CD8-positive, alpha-beta memory T cell (primary cell): Measurements from ENCODE around the gene GPR153. TPM values are rescaled to one million over a fixed set of nuclear protein-coding genes. Genes with fewer than 3 reads are reported as not detected.
A peak's percentile ranks its signal among the peaks of the same experiment; 100 is the strongest.

Experiments used
- CTCF ChIA-PET: fragments of 350-600 bp; sonication (Branson Sonifier 250); formaldehyde crosslinking; loops from one replicate; lab custom pipeline; 2021; ENCODE audit warnings: antibody characterized with exemption; lab: Charles Lee
- POLR2A ChIA-PET: fragments of 350-600 bp; sonication (Branson Sonifier 250); formaldehyde crosslinking; loops from one replicate; lab custom pipeline; 2021; ENCODE audit warnings: antibody characterized with exemption; lab: Charles Lee
- DNase-seq, 5 donors: peaks; one replicate each; pipeline versions ENCODE4 v3.0.0 to v3.0.0-alpha.2; 2020 to 2022; ENCODE audit warnings: mixed read lengths in 1 of 5
- H3K27ac ChIP-seq: one replicate; pipeline ENCODE4 v1.7.0; 2013; ENCODE audit warnings: low read depth, mild to moderate bottlenecking, low read length, moderate library complexity
- H3K27me3 ChIP-seq: 2 replicates; pipeline ENCODE4 v1.7.0; 2013; ENCODE audit warnings: low read length, mild to moderate bottlenecking; ENCODE audit not compliant: insufficient read depth, poor library complexity, severe bottlenecking
- H3K36me3 ChIP-seq: 2 replicates; pipeline ENCODE4 v1.7.0; 2013; ENCODE audit warnings: mild to moderate bottlenecking, low read length, moderate library complexity; ENCODE audit not compliant: insufficient read depth
- H3K4me1 ChIP-seq: 2 replicates; pipeline ENCODE4 v1.7.0; 2013; ENCODE audit warnings: mild to moderate bottlenecking, low read length, moderate library complexity; ENCODE audit not compliant: insufficient read depth
- H3K4me3 ChIP-seq: 2 replicates; pipeline ENCODE4 v1.7.0; 2013; ENCODE audit warnings: mild to moderate bottlenecking, low read length
- H3K9me3 ChIP-seq: 2 replicates; pipeline ENCODE4 v1.7.0; 2013; ENCODE audit warnings: mild to moderate bottlenecking, low read length
- H3K27ac Mint-ChIP-seq, 8 donors: one replicate each; pipeline ENCODE4 v1.8.0; 2020 to 2021; ENCODE audit warnings: mixed read lengths in 8 of 8, mild to moderate bottlenecking in 6 of 8, inconsistent platforms in 3 of 8, moderate library complexity in 3 of 8
- H3K27me3 Mint-ChIP-seq, 2 donors: one replicate each; pipeline ENCODE4 v1.8.0; 2020 to 2021; ENCODE audit warnings: mixed read lengths in 2 of 2, mild to moderate bottlenecking in 1 of 2, moderate library complexity in 1 of 2
- H3K36me3 Mint-ChIP-seq, 3 donors: one replicate each; pipeline ENCODE4 v1.8.0; 2020 to 2021; ENCODE audit warnings: mixed read lengths in 3 of 3, inconsistent platforms in 1 of 3, mild to moderate bottlenecking in 1 of 3
- H3K4me1 Mint-ChIP-seq, 3 donors: one replicate each; pipeline ENCODE4 v1.8.0; 2020 to 2021; ENCODE audit warnings: mixed read lengths in 3 of 3, inconsistent platforms in 1 of 3, mild to moderate bottlenecking in 1 of 3
- H3K4me3 Mint-ChIP-seq, 7 donors: one replicate each; pipeline ENCODE4 v1.8.0; 2020 to 2021; ENCODE audit warnings: mixed read lengths in 7 of 7, mild to moderate bottlenecking in 6 of 7, moderate library complexity in 4 of 7, inconsistent platforms in 2 of 7
- H3K9me3 Mint-ChIP-seq, 5 donors: one replicate each; pipeline ENCODE4 v1.8.0; 2020 to 2022; ENCODE audit warnings: mixed read lengths in 5 of 5, mild to moderate bottlenecking in 3 of 5, moderate library complexity in 2 of 5, inconsistent platforms in 1 of 5
- polyA plus RNA-seq: library from polyadenylated mRNA; unstranded; fragments of 300-500 nt; fragmentation: Illumina TruSeq; gene quantifications from one replicate; pipeline ENCODE4 v1.2.3, GENCODE V29; 2021
- total RNA-seq, 2 experiments: library from RNA; stranded (reverse); gene quantifications; one replicate each; pipeline ENCODE4 v1.2.3, GENCODE V29; 2021

GPR153 gene
- total and polyA plus RNA-seq, 3 experiments from 2014 or later, result 0.39 to 0.66 (median 0.50) TPM

DNA sequence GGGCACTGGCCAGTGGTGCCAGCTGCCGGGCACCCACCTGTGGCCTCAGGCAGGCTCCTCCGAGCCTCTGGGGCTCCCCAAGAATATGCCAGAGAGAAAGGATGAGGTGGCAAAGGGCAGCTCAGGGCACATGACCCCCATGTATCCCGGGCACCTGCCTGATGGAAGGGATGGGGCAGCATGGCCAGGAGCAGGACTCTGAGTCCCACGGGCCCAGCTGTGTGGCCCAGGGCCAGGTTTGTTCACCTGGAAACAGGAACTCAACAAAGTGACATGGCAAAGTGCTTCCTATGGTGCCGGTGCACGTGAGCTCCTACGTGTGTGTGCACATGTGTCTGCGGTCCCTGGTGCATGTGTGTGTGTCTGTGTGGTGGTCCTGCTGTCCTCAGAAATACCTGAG, 9.5 kb upstream of the GPR153 start:
- Histone ChIP-seq H3K9me3 (no peaks in the 10 kb centered on the region), H3K27me3 (no peaks in the 10 kb centered on the region), H3K36me3 (no peaks in the 10 kb centered on the region), H3K4me1 (no peaks in the 10 kb centered on the region), H3K27ac (no peak overlapping the region), H3K4me3 (no peak overlapping the region)
- H3K27me3 Mint-ChIP-seq, result no peaks in the 10 kb centered on the region
- no peak overlapping the region for H3K4me3 Mint-ChIP-seq
- no peaks in the 10 kb centered on the region for H3K36me3 Mint-ChIP-seq
- no peak overlapping the region for H3K27ac Mint-ChIP-seq
- ChIA-PET CTCF (no interaction called here), POLR2A (no interaction called here)
- no peaks in the 10 kb centered on the region for H3K4me1 Mint-ChIP-seq
- DNase-seq, result no peak
- H3K9me3 Mint-ChIP-seq, result no peaks in the 10 kb centered on the region

GRCh38 chr1:6269720-6270400, 9.0 kb upstream of the GPR153 start:
- H3K9me3 ChIP-seq, result no peaks in the 10 kb centered on the region
- no peaks in the 10 kb centered on the region for H3K4me1 ChIP-seq
- no peaks in the 10 kb centered on the region for H3K4me1 Mint-ChIP-seq
- no peak for DNase-seq
- H3K4me3 Mint-ChIP-seq, result no peak overlapping the region
- no peaks in the 10 kb centered on the region for H3K9me3 Mint-ChIP-seq
- CTCF ChIA-PET, result no interaction called here
- H3K27me3 ChIP-seq, result no peaks in the 10 kb centered on the region
- H3K36me3 Mint-ChIP-seq, result no peaks in the 10 kb centered on the region
- H3K4me3 ChIP-seq, result no peak overlapping the region
- H3K27ac ChIP-seq, result no peak overlapping the region
- no peaks in the 10 kb centered on the region for H3K36me3 ChIP-seq
- POLR2A ChIA-PET, result no interaction called here
- H3K27me3 Mint-ChIP-seq, result peaks cover 0 to under 1% of the 10 kb centered on the region in 2 donors
- H3K27ac Mint-ChIP-seq, result no peak overlapping the region

- Histone ChIP-seq H3K4me3 (no peak overlapping the region), H3K4me1 (no peaks in the 10 kb centered on the region), H3K27me3 (no peaks in the 10 kb centered on the region), H3K9me3 (no peaks in the 10 kb centered on the region), H3K36me3 (no peaks in the 10 kb centered on the region), H3K27ac (no peak overlapping the region)
- Mint-ChIP-seq H3K4me1 (no peaks in the 10 kb centered on the region), H3K27me3 (peaks cover 0 to 2% of the 10 kb centered on the region in 2 donors), H3K4me3 (no peak overlapping the region), H3K9me3 (no peaks in the 10 kb centered on the region), H3K27ac (no peak overlapping the region), H3K36me3 (no peaks in the 10 kb centered on the region)
- ChIA-PET POLR2A (no interaction called here), CTCF (no interaction called here)
- no peak for DNase-seq
Measured at GRCh38 chr1:6269296-6269695, 8.4 kb upstream of the GPR153 start.

DNA sequence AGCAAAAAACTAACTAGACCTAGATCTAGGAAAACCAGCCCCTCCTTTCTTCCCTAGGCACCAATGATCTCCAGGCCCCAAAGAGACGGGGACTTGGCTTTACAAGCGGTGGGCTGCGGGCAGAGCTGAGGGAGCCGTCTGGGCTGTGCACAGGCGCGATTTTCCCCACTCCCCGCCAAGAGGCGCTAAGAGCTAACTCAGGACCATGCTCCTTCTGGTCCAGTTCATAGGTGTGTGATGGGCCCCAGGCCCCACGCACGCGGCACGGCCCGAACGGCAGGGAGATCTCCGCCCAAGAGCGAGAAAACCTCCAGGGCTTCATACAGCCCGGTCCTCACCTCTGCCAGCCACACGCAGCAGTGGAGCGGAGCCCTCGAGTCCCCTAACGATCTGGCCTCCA, 7.5 kb upstream of the GPR153 start:
- no peaks in the 10 kb centered on the region for H3K36me3 Mint-ChIP-seq
- POLR2A ChIA-PET, result no interaction called here

GRCh38 chr1:6267686-6268322, 6.9 kb upstream of the GPR153 start:
- Mint-ChIP-seq H3K27me3 (peaks cover 0 to 2% of the 10 kb centered on the region in 2 donors), H3K36me3 (no peaks in the 10 kb centered on the region), H3K4me3 (no peak overlapping the region), H3K9me3 (no peaks in the 10 kb centered on the region), H3K4me1 (no peaks in the 10 kb centered on the region), H3K27ac (no peak overlapping the region)
- H3K4me3 ChIP-seq, result no peak overlapping the region
- H3K9me3 ChIP-seq, result no peaks in the 10 kb centered on the region
- DNase-seq, result no peak
- H3K36me3 ChIP-seq, result no peaks in the 10 kb centered on the region
- CTCF ChIA-PET, result no interaction called here
- H3K27me3 ChIP-seq, result no peaks in the 10 kb centered on the region
- POLR2A ChIA-PET, result no interaction called here
- no peaks in the 10 kb centered on the region for H3K4me1 ChIP-seq
- no peak overlapping the region for H3K27ac ChIP-seq

More for the DNA sequence above, 7.5 kb upstream of the GPR153 start:
- H3K4me3 Mint-ChIP-seq, result no peak overlapping the region
- no peak for DNase-seq
- H3K36me3 ChIP-seq, result no peaks in the 10 kb centered on the region
- no peaks in the 10 kb centered on the region for H3K4me1 Mint-ChIP-seq
- no peak overlapping the region for H3K27ac ChIP-seq
- peaks cover 0 to 2% of the 10 kb centered on the region in 2 donors for H3K27me3 Mint-ChIP-seq
- no peaks in the 10 kb centered on the region for H3K4me1 ChIP-seq
- no peaks in the 10 kb centered on the region for H3K9me3 ChIP-seq
- no peaks in the 10 kb centered on the region for H3K9me3 Mint-ChIP-seq
- CTCF ChIA-PET, result no interaction called here
- H3K27ac Mint-ChIP-seq, result no peak overlapping the region
- no peaks in the 10 kb centered on the region for H3K27me3 ChIP-seq
- no peak overlapping the region for H3K4me3 ChIP-seq

- CTCF ChIA-PET, result no interaction called here
- DNase-seq, result no peak
- Mint-ChIP-seq H3K27ac (no peak overlapping the region), H3K27me3 (peaks cover 0 to 6% of the 10 kb centered on the region in 2 donors), H3K4me1 (peaks cover 0 to 3% (median 0%) of the 10 kb centered on the region in 3 donors), H3K4me3 (no peak overlapping the region), H3K9me3 (no peaks in the 10 kb centered on the region), H3K36me3 (no peaks in the 10 kb centered on the region)
- no peak overlapping the region for H3K4me3 ChIP-seq
- H3K36me3 ChIP-seq, result no peaks in the 10 kb centered on the region
- no peaks in the 10 kb centered on the region for H3K27me3 ChIP-seq
- no peak overlapping the region for H3K27ac ChIP-seq
- no peaks in the 10 kb centered on the region for H3K4me1 ChIP-seq
- H3K9me3 ChIP-seq, result no peaks in the 10 kb centered on the region
- POLR2A ChIA-PET, result no interaction called here
Measured at GRCh38 chr1:6266641-6267040, 5.7 kb upstream of the GPR153 start.

DNA sequence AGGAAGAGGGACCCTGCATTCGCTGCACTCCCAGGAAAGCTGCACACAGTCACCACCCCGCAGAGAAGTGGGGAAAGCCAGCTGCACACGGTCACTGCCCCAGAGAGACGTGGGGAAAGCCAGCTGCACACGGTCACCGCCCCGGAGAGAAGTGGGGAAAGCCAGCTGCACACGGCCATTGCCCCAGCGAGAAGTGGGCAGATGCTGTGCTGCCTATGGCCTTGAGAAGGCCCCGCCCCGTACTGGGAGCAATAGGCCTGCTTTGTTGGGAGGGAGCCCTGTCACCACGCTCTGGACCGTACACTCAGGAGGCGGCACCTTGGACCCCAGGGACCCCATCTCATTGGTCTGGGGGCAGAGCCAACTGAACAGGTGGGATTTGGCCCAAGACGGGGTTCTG, 4.3 kb upstream of the GPR153 start:
- no peak overlapping the region for H3K4me3 Mint-ChIP-seq
- H3K4me1 Mint-ChIP-seq, result peaks cover 0 to 6% (median 0%) of the 10 kb centered on the region in 3 donors
- no peak overlapping the region for H3K27ac Mint-ChIP-seq
- H3K36me3 Mint-ChIP-seq, result no peaks in the 10 kb centered on the region
- no peaks in the 10 kb centered on the region for H3K9me3 ChIP-seq
- no peaks in the 10 kb centered on the region for H3K4me1 ChIP-seq
- no peaks in the 10 kb centered on the region for H3K27me3 ChIP-seq
- no peaks in the 10 kb centered on the region for H3K36me3 ChIP-seq
- no peak overlapping the region for H3K4me3 ChIP-seq
- H3K27ac ChIP-seq, result no peak overlapping the region
- CTCF ChIA-PET, result no interaction called here
- H3K9me3 Mint-ChIP-seq, result no peaks in the 10 kb centered on the region
- POLR2A ChIA-PET, result no interaction called here
- H3K27me3 Mint-ChIP-seq, result peaks cover 0 to 6% of the 10 kb centered on the region in 2 donors
- no peak for DNase-seq

GRCh38 chr1:6263716-6264115, 2.8 kb upstream of the GPR153 start:
- POLR2A ChIA-PET, result no interaction called here
- peaks cover 6% of the 10 kb centered on the region for H3K27me3 ChIP-seq
- H3K4me3 Mint-ChIP-seq, result peak overlapping the region in 1 of 7 donors; percentile 52

More at GRCh38 chr1:6263716-6264115, 2.8 kb upstream of the GPR153 start:
- Mint-ChIP-seq H3K27me3 (peaks cover 8 to 9% of the 10 kb centered on the region in 2 donors), H3K36me3 (no peaks in the 10 kb centered on the region), H3K9me3 (no peaks in the 10 kb centered on the region), H3K27ac (no peak overlapping the region), H3K4me1 (peaks cover 0 to 6% (median 0%) of the 10 kb centered on the region in 3 donors)
- Histone ChIP-seq H3K9me3 (no peaks in the 10 kb centered on the region), H3K4me1 (peaks cover 4% of the 10 kb centered on the region), H3K27ac (no peak overlapping the region), H3K36me3 (no peaks in the 10 kb centered on the region), H3K4me3 (no peak overlapping the region)
- CTCF ChIA-PET, result interaction anchor here (1.3 kb wide), 1 partner anchor 17 kb away, joined by 6 read pairs; no protein-coding TSS in a partner anchor
- DNase-seq, result no peak
